Neural cell (in vitro differentiated cells): ENCODE results near the gene LRBA.

ENCODE experiments used
- EP300 ChIP-seq: fragments of 450-650 bp; conservative IDR thresholded peaks from 2 replicates; pipeline ENCODE4 v1.6.1; 2014; ENCODE audit warnings: antibody characterized with exemption, mild to moderate bottlenecking, moderate library complexity; ENCODE audit not compliant: poor library complexity, severe bottlenecking
- EZH2 ChIP-seq: fragments of 200-600, 300-800 bp; shearing (Covaris generic), sonication (generic); IDR thresholded peaks from 2 replicates; pipeline ENCODE4 v1.6.1; 2014; ENCODE audit warnings: antibody characterized with exemption, low read length, borderline replicate concordance, mild to moderate bottlenecking; ENCODE audit not compliant: insufficient read depth, poor library complexity, severe bottlenecking
- RAD21 ChIP-seq: fragments of 450-650 bp; conservative IDR thresholded peaks from 2 replicates; pipeline ENCODE4 v1.6.1; 2014; ENCODE audit warnings: antibody characterized with exemption, mild to moderate bottlenecking, moderate library complexity
- TF ChIP-seq, protein P1 (sequence below): fragments of 450-650 bp; IDR thresholded peaks from 2 replicates; pipeline ENCODE4 v1.5.1; 2014; ENCODE audit warnings: antibody characterized with exemption, mild to moderate bottlenecking, moderate library complexity; ENCODE audit not compliant: poor library complexity, severe bottlenecking
- TF ChIP-seq, protein P2 (sequence below): IDR thresholded peaks from 2 replicates; pipeline ENCODE4 v1.6.1; 2012; ENCODE audit warnings: borderline replicate concordance

DNA sequence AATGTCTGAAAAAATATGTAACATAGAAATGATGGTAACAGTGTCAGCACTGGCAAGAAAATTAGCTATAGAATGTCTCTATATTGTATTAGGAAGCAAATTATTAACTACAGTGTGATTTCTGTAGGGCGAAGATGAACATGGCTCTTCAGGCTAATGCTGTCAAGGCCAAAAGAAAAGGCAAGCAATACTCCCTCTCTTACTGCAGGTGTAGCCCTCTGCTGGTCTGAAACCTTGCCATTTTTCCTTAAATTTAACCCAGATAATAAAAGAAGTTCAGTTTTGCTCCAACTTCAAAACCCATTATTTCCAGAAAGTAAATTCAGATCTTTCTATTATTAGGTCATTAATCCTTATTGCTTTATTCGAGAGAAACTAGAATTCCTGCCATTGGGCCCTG is 215.9 kb downstream of the LRBA start:
- TF ChIP-seq, protein P1, sequence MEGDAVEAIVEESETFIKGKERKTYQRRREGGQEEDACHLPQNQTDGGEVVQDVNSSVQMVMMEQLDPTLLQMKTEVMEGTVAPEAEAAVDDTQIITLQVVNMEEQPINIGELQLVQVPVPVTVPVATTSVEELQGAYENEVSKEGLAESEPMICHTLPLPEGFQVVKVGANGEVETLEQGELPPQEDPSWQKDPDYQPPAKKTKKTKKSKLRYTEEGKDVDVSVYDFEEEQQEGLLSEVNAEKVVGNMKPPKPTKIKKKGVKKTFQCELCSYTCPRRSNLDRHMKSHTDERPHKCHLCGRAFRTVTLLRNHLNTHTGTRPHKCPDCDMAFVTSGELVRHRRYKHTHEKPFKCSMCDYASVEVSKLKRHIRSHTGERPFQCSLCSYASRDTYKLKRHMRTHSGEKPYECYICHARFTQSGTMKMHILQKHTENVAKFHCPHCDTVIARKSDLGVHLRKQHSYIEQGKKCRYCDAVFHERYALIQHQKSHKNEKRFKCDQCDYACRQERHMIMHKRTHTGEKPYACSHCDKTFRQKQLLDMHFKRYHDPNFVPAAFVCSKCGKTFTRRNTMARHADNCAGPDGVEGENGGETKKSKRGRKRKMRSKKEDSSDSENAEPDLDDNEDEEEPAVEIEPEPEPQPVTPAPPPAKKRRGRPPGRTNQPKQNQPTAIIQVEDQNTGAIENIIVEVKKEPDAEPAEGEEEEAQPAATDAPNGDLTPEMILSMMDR = no peak
- TF ChIP-seq RAD21 (no peak), EP300 (no peak), EZH2 (no peak)
- TF ChIP-seq, protein P2, sequence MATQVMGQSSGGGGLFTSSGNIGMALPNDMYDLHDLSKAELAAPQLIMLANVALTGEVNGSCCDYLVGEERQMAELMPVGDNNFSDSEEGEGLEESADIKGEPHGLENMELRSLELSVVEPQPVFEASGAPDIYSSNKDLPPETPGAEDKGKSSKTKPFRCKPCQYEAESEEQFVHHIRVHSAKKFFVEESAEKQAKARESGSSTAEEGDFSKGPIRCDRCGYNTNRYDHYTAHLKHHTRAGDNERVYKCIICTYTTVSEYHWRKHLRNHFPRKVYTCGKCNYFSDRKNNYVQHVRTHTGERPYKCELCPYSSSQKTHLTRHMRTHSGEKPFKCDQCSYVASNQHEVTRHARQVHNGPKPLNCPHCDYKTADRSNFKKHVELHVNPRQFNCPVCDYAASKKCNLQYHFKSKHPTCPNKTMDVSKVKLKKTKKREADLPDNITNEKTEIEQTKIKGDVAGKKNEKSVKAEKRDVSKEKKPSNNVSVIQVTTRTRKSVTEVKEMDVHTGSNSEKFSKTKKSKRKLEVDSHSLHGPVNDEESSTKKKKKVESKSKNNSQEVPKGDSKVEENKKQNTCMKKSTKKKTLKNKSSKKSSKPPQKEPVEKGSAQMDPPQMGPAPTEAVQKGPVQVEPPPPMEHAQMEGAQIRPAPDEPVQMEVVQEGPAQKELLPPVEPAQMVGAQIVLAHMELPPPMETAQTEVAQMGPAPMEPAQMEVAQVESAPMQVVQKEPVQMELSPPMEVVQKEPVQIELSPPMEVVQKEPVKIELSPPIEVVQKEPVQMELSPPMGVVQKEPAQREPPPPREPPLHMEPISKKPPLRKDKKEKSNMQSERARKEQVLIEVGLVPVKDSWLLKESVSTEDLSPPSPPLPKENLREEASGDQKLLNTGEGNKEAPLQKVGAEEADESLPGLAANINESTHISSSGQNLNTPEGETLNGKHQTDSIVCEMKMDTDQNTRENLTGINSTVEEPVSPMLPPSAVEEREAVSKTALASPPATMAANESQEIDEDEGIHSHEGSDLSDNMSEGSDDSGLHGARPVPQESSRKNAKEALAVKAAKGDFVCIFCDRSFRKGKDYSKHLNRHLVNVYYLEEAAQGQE = no peak
